Testis (tissue), 3 donors: Measurements from ENCODE around the gene GRK4. TPM values are rescaled to one million over a fixed set of nuclear protein-coding genes. Genes with fewer than 3 reads are reported as not detected.

ENCODE experiments used
- DNase-seq: peaks from one replicate; pipeline ENCODE4 v3.0.0-alpha.2; 2019
- H3K27ac ChIP-seq, 2 donors: fragments of 200-600 bp; sonication (generic); one replicate each; pipeline ENCODE4 v1.5.1; 2019
- H3K27me3 ChIP-seq: fragments of 200-600 bp; sonication (generic); one replicate; pipeline ENCODE4 v1.5.1; 2019
- H3K36me3 ChIP-seq: fragments of 200-600 bp; sonication (generic); one replicate; pipeline ENCODE4 v1.5.1; 2017; ENCODE audit warnings: low read depth; ENCODE audit errors: missing control alignments
- H3K4me1 ChIP-seq: fragments of 200-600 bp; sonication (generic); one replicate; pipeline ENCODE4 v1.5.1; 2019
- H3K4me3 ChIP-seq, 2 donors: fragments of 200-600 bp; sonication (generic); one replicate each; pipeline ENCODE4 v1.5.1; 2017 to 2019
- H3K9me3 ChIP-seq: fragments of 200-600 bp; sonication (generic); one replicate; pipeline ENCODE4 v1.5.1; 2017
- POLR2A ChIP-seq: fragments of 450-650 bp; IDR thresholded peaks from one replicate; pipeline ENCODE4 v1.6.1; 2017; ENCODE audit warnings: antibody characterized with exemption, mild to moderate bottlenecking, moderate library complexity
- WGBS, 2 donors: methylation state at CpG; one replicate each; pipeline ENCODE4 v1.1.5; 2018; 5-methylcytosine and 5-hydroxymethylcytosine counted together
- intact Hi-C: fragments of 100-400 bp; cut with DNase I; formaldehyde crosslinking; loops from one replicate; pipeline ENCODE4 v1.15.1; 2023; ENCODE audit warnings: low total_unique reads
- polyA plus RNA-seq: library from polyadenylated mRNA; stranded (reverse); fragments of 350-450 nt; fragmentation: Illumina TruSeq; extraction: RNeasy Lipid Tissue Mini Kit (QIAGEN cat#74804); gene quantifications from one replicate; pipeline ENCODE4 v1.2.3, GENCODE V29; 2014; ENCODE audit warnings: low read depth, low replicate concordance; ENCODE audit not compliant: insufficient read depth
- total RNA-seq, 2 donors: library from RNA; depleted of rRNA; stranded (reverse); fragments of >200 nt; gene quantifications; one replicate each; pipeline ENCODE4 v1.2.3, GENCODE V29; 2016
- TF ChIP-seq, protein P1 (sequence below), 3 experiments: fragments of 450-650 bp in 2 of 3; fragments of 200-600 bp in 1 of 3; sonication (generic) in 1 of 3; IDR thresholded peaks; one replicate each; pipeline ENCODE4 v1.5.1; 2016 to 2019; ENCODE audit warnings: antibody characterized with exemption in 3 of 3, mild to moderate bottlenecking in 2 of 3, moderate library complexity in 1 of 3

Gene GRK4
- total and polyA plus RNA-seq, 3 donors from 2014 or later = 33.8 to 106 (median 73.0) TPM

DNA sequence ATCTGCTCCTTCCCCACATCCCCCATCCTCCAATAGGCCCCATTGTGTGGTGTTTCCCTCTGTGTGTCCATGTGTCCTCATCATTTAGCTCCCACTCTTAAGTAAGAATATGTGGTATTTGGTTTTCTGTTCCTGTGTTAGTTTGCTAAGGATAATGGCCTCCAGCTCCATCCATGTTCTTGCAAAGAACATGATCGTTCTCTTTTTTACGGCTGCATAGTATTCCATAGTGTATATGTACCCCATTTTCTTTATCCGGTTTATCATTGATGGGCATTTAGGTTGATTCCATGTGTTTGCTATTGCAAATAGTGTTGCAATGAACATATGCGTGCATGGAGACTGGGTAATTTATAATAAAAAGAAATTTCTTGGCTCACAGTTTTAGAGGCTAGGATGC, 31.5 kb downstream of the GRK4 start:
- Histone ChIP-seq H3K27me3 (no peaks in the 10 kb centered on the region), H3K27ac (no peak overlapping the region), H3K36me3 (no peaks in the 10 kb centered on the region), H3K4me3 (no peak overlapping the region), H3K9me3 (no peaks in the 10 kb centered on the region), H3K4me1 (peaks cover 4% of the 10 kb centered on the region)
- no peak for DNase-seq
- WGBS, 2 donors = 96 to 97% methylated on average over 4 of the region's 4 CpGs
- intact Hi-C loops = no loop called here
- no peak for TF ChIP-seq POLR2A
- TF ChIP-seq, protein P1, sequence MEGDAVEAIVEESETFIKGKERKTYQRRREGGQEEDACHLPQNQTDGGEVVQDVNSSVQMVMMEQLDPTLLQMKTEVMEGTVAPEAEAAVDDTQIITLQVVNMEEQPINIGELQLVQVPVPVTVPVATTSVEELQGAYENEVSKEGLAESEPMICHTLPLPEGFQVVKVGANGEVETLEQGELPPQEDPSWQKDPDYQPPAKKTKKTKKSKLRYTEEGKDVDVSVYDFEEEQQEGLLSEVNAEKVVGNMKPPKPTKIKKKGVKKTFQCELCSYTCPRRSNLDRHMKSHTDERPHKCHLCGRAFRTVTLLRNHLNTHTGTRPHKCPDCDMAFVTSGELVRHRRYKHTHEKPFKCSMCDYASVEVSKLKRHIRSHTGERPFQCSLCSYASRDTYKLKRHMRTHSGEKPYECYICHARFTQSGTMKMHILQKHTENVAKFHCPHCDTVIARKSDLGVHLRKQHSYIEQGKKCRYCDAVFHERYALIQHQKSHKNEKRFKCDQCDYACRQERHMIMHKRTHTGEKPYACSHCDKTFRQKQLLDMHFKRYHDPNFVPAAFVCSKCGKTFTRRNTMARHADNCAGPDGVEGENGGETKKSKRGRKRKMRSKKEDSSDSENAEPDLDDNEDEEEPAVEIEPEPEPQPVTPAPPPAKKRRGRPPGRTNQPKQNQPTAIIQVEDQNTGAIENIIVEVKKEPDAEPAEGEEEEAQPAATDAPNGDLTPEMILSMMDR (IDR thresholded peaks at IDR 0.05) = no peak

DNA sequence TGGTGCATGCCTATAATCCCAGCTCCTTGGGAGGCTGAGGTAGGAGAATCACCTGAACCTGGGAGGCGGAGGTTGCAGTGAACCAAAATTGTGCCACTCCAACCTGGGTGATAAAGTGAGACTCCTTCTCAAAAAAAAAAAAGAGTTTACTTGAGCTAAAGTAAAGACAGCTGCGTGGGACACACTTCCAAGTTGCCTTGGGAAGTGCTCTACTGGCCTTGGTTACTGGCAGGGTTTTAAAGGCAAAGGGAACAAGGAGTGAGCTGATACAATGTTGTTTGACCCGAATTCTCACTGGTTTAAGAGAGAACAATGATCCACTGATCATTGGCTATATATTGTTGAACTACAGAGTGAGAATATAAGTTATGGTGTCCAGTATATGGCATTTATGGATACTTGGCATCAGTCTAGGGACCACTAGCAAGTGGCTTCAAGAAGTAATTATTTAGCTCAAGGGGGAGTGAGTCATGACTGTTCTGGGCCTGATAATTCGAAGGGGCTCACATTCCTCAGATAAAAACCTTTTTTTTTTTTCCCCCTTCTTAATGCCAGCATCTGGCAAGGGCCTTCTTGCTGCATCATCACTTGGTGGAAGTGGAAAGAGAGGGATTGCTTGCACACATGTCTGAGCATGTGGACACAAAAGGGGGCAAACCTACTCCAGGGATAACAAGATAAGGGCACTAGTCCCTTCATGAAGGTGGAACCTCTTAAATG, 32.3 kb downstream of the GRK4 start:
- Histone ChIP-seq H3K4me3 (no peak overlapping the region), H3K4me1 (peaks cover 4% of the 10 kb centered on the region), H3K36me3 (no peaks in the 10 kb centered on the region), H3K9me3 (no peaks in the 10 kb centered on the region), H3K27me3 (no peaks in the 10 kb centered on the region), H3K27ac (peak overlapping the region in 1 of 2 donors; percentile 28)
- peak; percentile 69 for DNase-seq
- intact Hi-C loops = no loop called here
- TF ChIP-seq, protein P1 (IDR thresholded peaks at IDR 0.05) = no peak
- TF ChIP-seq POLR2A = no peak
- 35 to 50% methylated on average over 4 of the region's 4 CpGs for WGBS, 2 donors

DNA sequence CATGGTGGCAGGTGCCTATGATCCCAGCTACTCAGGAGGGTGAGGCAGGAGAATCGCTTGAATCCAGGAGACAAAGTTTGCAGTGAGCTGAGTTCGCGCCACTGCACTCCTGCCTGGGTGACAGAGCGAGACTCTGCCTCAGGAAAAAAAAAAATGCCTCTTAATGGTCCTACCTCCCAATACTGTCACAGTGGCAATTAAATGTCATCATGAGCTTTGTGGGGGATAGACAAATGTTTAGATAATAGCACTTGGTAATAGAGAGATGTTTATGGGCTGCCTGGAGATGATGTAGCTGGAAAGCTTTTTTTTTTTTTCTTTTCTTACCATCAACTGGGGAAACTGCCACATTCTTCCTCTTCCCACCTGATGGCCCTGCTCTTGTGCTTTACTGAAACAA, 33.0 kb downstream of the GRK4 start:
- no peaks in the 10 kb centered on the region for H3K9me3 ChIP-seq
- peaks cover 4% of the 10 kb centered on the region for H3K4me1 ChIP-seq
- no peaks in the 10 kb centered on the region for H3K36me3 ChIP-seq
- H3K27me3 ChIP-seq = no peaks in the 10 kb centered on the region
- no peak for TF ChIP-seq POLR2A
- TF ChIP-seq, protein P1 (IDR thresholded peaks at IDR 0.05) = no peak
- WGBS, 2 donors = 88 to 97% methylated on average over 4 of the region's 4 CpGs
- intact Hi-C loops = no loop called here
- no peak overlapping the region for H3K4me3 ChIP-seq
- peak overlapping the region in 1 of 2 donors; percentile 28 for H3K27ac ChIP-seq
- no peak for DNase-seq

DNA sequence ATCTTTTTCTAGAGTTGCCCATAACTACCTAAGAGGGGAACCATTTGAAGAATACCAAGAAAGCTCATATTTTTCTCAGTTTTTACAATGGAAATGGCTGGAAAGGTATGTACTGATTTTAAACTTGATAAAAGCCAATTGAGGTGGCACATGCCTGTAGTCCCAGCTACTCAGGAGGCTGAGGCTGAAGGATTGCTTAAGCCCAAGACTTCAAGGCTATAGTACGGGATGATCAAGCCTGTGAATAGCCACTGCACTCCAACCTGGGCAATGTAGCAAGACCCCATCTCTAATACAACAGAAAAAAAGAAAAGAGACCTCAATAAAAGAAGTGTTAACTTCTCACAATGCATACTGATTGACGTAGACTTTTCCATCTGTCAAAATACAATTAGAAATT, 44.4 kb downstream of the GRK4 start:
- no peak overlapping the region for H3K27ac ChIP-seq
- TF ChIP-seq, protein P1 (IDR thresholded peaks at IDR 0.05) = no peak
- no peak for TF ChIP-seq POLR2A
- intact Hi-C loops = no loop called here

DNA sequence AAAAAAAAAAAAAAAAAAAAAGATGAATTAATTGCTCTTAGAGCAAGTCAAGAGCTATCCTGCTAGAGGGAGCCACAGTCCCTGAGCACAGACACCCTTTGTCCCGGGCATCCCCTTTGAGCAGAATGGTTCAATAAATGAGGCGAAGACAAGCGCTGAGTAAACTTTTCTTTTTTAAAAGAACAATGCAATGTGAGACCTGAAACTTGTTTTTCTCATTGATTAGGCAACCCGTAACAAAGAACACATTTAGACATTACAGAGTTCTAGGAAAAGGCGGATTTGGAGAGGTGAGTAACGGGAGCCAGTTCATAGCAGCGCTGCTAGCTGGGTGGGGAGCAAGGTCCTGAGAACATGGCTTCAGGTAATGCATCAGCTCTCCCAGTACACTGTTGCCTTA, 46.1 kb downstream of the GRK4 start:
- DNase-seq = no peak
- H3K4me1 ChIP-seq = no peaks in the 10 kb centered on the region
- TF ChIP-seq POLR2A = no peak
- TF ChIP-seq, protein P1 (IDR thresholded peaks at IDR 0.05) = no peak
- no peaks in the 10 kb centered on the region for H3K9me3 ChIP-seq
- no peaks in the 10 kb centered on the region for H3K27me3 ChIP-seq
- no peaks in the 10 kb centered on the region for H3K36me3 ChIP-seq
- H3K27ac ChIP-seq = no peak overlapping the region
- no peak overlapping the region for H3K4me3 ChIP-seq
- 93 to 94% methylated on average over 7 of the region's 7 CpGs for WGBS, 2 donors
- intact Hi-C loops = no loop called here

More for the DNA sequence above, 44.4 kb downstream of the GRK4 start:
- Histone ChIP-seq H3K9me3 (no peaks in the 10 kb centered on the region), H3K36me3 (no peaks in the 10 kb centered on the region), H3K4me1 (no peaks in the 10 kb centered on the region), H3K27me3 (no peaks in the 10 kb centered on the region), H3K4me3 (no peak overlapping the region)
- WGBS, 2 donors = 79 to 97% methylated on average over 2 of the region's 2 CpGs
- no peak for DNase-seq
